ENCODE results near the gene VEGFA.

VEGFA gene

DNA sequence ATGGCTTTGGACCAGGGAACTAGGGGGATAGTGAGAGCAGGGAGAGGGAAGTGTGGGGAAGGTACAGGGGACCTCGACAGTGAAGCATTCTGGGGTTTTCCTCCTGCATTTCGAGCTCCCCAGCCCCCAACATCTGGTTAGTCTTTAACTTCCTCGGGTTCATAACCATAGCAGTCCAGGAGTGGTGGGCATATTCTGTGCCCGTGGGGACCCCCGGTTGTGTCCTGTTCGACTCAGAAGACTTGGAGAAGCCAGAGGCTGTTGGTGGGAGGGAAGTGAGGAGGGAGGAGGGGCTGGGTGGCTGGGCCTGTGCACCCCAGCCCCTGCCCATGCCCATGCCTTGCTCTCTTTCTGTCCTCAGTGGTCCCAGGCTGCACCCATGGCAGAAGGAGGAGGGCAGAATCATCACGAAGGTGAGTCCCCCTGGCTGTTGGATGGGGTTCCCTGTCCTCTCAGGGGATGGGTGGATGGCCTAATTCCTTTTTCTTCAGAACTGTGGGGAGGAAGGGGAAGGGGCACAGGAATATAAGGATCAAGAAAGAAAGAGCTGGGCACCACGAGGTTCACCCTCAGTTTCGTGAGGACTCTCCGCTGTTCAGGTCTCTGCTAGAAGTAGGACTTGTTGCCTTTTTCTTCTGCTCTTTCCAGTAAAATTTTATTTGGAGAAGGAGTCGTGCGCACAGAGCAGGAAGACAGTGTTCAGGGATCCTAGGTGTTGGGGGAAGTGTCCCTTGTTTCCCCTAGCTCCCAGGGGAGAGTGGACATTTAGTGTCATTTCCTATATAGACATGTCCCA lies 4.2 kb downstream of the VEGFA start:
- DNase-seq = no peak

DNA sequence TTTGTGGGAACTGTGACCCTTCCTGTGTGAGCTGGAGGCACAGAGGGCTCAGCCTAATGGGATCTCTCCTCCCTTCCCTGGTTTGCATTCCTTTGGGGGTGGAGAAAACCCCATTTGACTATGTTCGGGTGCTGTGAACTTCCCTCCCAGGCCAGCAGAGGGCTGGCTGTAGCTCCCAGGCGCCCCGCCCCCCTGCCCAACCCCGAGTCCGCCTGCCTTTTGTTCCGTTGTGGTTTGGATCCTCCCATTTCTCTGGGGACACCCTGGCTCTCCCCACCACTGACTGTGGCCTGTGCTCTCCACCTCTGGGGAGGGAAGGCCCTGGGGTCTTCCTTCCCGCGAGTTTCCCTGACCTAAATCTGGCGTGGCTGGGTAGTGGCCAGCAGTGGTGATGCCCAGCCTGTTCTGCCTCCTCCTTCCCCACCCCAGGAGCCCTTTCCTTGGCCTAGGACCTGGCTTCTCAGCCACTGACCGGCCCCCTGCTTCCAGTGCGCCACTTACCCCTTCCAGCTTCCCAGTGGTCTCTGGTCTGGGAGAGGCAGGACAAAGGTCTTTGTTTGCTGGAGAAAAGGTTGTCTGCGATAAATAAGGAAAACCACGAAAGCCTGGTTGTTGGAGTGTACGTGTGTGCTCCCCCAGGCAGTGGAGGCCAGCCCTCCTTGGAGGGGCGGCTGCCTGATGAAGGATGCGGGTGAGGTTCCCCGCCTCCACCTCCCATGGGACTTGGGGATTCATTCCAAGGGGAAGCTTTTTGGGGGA lies 4.9 kb downstream of the VEGFA start:
- DNase-seq = peak; percentile 29

DNA sequence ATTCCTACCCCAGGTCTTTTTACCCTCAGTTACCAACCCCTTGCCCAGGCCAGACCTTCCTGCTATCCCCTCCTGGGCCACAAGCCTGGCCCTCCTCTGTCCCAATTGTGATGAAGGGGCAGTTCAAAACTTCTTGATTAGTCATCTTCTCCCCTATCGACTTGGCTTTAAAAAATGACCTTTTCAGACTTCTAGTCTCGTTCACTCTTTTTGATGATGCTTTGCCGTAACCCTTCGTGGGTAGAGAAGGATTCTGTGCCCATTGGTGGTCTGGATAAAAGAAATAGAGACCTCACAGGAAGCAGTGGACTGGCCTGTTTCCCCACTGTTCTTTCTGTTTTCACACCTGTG lies 5.5 kb downstream of the VEGFA start:
- no peak for DNase-seq

DNA sequence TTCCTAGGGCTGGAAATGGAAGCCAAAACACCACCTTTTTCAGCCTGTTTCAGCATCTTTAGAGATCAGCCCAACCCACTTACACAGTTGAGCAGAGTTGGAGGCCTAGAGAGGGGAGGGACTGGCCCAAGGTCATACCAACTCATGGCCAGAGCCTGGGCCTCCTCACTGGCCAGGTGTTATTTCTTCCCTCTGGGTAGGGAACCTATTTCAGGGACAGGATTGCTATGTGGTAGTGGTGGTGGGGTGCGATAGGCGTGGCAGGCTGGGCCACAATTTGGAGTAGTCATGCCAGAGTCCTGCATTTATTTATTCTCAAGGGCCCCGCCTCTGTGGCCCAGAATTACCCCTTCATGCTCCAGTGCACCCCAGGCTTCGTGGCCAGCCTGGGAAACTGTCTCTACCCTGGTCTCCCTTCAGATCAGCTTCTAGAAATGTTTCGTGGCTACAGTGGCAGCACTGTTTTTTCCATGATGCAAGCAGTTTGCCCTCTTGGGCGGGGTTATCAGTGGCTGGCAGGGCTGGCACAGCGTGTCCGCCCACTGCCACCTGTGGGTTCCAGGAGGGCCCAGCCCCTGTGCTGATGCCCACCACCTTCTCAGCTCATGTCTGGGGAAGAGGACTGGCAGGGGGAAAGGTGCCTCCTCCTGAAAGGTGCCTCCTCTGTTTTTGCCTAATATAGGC lies 6.2 kb downstream of the VEGFA start:
- DNase-seq = no peak

DNA sequence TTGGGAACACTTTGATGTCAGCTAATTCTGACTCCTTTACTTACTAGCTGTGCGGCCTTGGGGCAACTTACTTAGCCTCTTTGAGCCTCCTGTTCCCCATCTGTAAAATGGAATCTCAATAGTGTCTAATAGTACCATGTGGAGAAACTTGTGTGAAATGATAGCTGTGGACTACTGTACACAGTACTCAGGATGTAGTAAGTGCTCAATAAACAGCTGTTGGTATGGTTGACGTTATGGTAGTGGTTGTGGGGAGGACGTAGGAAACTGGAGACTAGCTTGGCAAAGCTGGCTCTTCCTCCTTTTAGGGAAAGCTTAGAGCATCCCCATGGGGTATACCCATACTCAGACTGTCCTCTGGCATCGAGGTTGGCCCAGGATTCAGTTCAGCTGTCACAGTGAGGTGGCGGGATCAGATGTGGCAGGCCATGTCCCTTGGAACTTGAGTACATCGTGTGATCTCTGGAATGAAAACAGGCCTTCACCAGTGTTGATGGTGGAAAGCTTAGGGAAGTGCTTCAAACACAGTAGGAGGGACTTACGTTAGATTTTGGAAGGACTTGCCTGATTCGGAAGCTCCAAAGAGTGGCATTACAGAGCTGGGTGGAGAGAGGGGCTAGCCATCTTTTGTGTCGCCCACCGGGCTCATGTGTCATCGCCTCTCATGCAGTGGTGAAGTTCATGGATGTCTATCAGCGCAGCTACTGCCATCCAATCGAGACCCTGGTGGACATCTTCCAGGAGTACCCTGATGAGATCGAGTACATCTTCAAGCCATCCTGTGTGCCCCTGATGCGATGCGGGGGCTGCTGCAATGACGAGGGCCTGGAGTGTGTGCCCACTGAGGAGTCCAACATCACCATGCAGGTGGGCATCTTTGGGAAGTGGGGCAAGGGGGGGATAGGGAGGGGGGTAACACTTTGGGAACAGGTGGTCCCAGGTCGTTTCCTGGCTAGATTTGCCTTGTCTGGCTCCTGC lies 7.1 kb downstream of the VEGFA start:
- no peak for DNase-seq

DNA sequence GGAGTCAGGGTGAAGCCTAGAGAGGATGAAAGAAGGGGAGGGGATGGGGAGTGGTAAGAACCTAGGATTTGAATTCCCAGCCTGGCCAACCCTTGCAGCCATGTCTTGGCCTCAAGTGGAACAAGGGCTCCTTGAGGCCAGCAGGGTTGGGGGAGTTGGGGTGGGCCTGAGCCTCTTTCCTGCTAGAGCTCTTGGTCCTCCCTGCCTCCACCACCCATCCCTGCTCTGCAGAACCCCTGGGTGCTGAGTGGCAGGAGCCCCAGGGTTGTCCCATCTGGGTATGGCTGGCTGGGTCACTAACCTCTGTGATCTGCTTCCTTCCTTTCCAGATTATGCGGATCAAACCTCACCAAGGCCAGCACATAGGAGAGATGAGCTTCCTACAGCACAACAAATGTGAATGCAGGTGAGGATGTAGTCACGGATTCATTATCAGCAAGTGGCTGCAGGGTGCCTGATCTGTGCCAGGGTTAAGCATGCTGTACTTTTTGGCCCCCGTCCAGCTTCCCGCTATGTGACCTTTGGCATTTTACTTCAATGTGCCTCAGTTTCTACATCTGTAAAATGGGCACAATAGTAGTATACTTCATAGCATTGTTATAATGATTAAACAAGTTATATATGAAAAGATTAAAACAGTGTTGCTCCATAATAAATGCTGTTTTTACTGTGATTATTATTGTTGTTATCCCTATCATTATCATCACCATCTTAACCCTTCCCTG lies 8.3 kb downstream of the VEGFA start:
- DNase-seq = no peak

DNA sequence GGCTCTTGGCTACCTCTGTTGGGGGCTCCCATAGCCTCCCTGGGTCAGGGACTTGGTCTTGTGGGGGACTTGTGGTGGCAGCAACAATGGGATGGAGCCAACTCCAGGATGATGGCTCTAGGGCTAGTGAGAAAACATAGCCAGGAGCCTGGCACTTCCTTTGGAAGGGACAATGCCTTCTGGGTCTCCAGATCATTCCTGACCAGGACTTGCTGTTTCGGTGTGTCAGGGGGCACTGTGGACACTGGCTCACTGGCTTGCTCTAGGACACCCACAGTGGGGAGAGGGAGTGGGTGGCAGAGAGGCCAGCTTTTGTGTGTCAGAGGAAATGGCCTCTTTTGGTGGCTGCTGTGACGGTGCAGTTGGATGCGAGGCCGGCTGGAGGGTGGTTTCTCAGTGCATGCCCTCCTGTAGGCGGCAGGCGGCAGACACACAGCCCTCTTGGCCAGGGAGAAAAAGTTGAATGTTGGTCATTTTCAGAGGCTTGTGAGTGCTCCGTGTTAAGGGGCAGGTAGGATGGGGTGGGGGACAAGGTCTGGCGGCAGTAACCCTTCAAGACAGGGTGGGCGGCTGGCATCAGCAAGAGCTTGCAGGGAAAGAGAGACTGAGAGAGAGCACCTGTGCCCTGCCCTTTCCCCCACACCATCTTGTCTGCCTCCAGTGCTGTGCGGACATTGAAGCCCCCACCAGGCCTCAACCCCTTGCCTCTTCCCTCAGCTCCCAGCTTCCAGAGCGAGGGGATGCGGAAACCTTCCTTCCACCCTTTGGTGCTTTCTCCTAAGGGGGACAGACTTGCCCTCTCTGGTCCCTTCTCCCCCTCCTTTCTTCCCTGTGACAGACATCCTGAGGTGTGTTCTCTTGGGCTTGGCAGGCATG lies 9.2 kb downstream of the VEGFA start:
- DNase-seq = no peak

DNA sequence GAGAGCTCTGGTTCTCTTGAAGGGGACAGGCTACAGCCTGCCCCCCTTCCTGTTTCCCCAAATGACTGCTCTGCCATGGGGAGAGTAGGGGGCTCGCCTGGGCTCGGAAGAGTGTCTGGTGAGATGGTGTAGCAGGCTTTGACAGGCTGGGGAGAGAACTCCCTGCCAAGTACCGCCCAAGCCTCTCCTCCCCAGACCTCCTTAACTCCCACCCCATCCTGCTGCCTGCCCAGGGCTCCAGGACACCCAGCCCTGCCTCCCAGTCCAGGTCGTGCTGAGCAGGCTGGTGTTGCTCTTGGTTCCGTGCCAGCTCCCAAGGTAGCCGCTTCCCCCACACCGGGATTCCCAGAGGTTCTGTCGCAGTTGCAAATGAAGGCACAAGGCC lies 9.8 kb downstream of the VEGFA start:
- DNase-seq = no peak

DNA sequence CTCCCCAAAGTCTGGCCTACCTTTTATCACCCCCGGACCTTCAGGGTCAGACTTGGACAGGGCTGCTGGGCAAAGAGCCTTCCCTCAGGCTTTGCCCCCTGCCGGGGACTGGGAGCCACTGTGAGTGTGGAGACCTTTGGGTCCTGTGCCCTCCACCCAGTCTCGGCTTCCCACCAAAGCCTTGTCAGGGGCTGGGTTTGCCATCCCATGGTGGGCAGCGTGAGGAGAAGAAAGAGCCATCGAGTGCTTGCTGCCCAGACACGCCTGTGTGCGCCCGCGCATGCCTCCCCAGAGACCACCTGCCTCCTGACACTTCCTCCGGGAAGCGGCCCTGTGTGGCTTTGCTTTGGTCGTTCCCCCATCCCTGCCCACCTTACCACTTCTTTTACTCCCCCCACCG lies 10.3 kb downstream of the VEGFA start:
- no peak for DNase-seq

DNA sequence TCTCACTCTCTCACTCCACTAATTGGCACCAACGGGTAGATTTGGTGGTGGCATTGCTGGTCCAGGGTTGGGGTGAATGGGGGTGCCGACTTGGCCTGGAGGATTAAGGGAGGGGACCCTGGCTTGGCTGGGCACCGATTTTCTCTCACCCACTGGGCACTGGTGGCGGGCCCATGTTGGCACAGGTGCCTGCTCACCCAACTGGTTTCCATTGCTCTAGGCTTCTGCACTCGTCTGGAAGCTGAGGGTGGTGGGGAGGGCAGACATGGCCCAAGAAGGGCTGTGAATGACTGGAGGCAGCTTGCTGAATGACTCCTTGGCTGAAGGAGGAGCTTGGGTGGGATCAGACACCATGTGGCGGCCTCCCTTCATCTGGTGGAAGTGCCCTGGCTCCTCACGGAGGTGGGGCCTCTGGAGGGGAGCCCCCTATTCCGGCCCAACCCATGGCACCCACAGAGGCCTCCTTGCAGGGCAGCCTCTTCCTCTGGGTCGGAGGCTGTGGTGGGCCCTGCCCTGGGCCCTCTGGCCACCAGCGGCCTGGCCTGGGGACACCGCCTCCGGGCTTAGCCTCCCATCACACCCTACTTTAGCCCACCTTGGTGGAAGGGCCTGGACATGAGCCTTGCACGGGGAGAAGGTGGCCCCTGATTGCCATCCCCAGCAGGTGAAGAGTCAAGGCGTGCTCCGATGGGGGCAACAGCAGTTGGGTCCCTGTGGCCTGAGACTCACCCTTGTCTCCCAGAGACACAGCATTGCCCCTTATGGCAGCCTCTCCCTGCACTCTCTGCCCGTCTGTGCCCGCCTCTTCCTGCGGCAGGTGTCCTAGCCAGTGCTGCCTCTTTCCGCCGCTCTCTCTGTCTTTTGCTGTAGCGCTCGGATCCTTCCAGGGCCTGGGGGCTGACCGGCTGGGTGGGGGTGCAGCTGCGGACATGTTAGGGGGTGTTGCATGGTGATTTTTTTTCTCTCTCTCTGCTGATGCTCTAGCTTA lies 11.2 kb downstream of the VEGFA start:
- DNase-seq = no peak

DNA sequence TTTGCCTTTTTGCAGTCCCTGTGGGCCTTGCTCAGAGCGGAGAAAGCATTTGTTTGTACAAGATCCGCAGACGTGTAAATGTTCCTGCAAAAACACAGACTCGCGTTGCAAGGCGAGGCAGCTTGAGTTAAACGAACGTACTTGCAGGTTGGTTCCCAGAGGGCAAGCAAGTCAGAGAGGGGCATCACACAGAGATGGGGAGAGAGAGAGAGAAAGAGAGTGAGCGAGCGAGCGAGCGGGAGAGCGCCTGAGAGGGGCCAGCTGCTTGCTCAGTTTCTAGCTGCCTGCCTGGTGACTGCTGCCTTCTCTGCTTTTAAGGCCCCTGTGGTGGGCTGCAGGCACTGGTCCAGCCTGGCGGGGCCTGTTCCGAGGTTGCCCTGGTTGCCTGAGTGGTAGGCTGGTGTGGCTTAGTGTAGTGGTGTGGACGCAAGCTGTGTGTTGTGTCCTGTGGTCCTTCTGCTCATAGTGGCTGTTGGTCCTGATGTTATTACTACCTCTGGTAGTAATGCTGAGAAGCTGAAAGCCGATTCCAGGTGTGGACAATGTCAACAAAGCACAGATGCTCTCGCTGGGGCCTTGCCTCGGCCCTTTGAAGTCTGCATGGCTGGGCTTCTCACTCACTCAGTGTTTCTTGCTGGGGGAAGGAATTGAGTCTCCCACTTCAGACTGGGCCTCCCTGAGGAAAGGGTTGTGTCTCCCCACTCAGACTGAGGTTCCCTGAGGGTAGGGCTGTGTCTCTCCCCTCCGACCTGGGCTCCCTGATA lies 12.1 kb downstream of the VEGFA start:
- no peak for DNase-seq

DNA sequence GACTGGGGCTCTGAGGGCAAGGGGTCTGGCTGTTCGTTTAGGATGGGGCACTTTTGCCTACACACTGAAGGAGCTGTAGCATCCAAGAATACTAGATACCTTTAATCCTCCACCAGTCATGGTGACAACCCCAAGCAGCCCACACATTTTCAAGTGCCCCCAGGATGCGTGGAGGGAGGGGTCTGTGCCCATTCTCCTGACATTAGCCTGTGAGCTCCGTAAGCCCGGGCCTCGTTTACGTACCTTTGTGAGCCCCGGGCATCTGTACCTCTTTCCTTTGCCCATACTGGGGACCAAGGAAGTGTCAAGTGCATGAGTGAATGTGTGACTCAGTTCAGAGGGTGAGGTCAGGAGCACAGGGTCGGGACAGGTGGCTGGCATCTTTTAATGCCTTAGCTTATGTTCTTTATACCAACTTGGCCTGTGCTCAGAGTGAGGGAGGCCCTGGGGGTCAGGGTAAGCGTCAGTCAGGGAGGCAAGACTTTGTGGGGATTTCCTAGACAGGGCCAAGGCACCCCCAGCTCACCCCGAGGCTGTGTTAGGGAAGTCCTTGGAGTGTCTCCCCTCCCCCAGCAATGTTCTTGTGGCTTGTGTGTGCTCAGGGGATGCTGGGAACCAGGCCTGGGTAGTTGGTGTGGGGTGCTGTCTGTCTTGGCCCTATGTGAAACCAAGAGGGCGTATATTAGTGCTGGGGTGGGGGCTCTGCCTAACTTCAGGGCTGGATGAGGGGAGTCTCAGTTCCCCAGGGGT lies 12.9 kb downstream of the VEGFA start:
- no peak for DNase-seq

DNA sequence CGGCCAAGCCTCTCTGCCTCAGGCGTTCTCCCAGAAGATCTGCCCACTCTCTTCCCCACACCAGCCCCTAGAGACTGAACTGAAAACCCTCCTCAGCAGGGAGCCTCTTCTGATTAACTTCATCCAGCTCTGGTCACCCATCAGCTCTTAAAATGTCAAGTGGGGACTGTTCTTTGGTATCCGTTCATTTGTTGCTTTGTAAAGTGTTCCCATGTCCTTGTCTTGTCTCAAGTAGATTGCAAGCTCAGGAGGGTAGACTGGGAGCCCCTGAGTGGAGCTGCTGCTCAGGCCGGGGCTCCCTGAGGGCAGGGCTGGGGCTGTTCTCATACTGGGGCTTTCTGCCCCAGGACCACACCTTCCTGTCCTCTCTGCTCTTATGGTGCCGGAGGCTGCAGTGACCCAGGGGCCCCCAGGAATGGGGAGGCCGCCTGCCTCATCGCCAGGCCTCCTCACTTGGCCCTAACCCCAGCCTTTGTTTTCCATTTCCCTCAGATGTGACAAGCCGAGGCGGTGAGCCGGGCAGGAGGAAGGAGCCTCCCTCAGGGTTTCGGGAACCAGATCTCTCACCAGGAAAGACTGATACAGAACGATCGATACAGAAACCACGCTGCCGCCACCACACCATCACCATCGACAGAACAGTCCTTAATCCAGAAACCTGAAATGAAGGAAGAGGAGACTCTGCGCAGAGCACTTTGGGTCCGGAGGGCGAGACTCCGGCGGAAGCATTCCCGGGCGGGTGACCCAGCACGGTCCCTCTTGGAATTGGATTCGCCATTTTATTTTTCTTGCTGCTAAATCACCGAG lies 14.2 kb downstream of the VEGFA start:
- DNase-seq = no peak

DNA sequence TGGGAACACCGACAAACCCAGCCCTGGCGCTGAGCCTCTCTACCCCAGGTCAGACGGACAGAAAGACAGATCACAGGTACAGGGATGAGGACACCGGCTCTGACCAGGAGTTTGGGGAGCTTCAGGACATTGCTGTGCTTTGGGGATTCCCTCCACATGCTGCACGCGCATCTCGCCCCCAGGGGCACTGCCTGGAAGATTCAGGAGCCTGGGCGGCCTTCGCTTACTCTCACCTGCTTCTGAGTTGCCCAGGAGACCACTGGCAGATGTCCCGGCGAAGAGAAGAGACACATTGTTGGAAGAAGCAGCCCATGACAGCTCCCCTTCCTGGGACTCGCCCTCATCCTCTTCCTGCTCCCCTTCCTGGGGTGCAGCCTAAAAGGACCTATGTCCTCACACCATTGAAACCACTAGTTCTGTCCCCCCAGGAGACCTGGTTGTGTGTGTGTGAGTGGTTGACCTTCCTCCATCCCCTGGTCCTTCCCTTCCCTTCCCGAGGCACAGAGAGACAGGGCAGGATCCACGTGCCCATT lies 15.3 kb downstream of the VEGFA start:
- DNase-seq = no peak

DNA sequence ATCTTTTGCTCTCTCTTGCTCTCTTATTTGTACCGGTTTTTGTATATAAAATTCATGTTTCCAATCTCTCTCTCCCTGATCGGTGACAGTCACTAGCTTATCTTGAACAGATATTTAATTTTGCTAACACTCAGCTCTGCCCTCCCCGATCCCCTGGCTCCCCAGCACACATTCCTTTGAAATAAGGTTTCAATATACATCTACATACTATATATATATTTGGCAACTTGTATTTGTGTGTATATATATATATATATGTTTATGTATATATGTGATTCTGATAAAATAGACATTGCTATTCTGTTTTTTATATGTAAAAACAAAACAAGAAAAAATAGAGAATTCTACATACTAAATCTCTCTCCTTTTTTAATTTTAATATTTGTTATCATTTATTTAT lies 15.9 kb downstream of the VEGFA start:
- no peak for DNase-seq

DNA sequence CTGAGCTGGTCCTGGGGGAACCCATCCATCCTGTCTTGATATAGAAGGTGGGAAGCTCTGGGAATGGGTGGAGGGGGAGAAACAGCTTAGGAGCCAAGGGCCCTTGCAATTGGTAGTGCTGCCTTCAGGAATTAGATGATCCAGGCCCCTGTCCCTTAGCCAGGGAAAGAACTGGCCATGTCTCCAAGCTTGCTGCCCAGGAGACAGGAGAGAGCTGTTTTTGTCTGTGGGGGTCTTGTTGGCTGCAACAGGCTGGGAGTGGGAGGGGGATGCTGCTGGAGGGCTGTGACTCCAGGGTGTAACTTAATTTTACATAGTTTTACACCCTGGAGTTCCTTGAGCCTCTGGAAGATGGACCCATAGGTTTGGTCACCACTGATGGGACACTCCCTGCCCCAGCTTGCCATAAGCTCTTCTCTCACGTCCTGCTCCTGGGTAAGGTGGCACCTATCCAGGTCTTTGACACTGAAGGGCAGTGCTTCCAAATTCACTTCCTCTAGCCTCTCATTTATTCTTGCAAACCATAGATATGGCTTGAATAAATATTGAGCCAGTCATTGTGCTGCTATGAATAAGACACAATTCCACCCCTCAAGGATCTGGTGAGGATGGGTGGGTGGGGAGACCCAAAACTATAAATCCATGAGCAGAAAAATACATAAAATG lies 16.8 kb downstream of the VEGFA start:
- no peak for DNase-seq

Measured in DMS79 (cell line).